ENCODE data around the gene IFI27L1. TPM values are rescaled to one million over a fixed set of nuclear protein-coding genes. Genes with fewer than 3 reads are reported as not detected.
A peak's percentile ranks its signal among the peaks of the same experiment; 100 is the strongest.

IFI27L1 gene
- total RNA-seq, 1 donor from 2014 or later = not detected

DNA sequence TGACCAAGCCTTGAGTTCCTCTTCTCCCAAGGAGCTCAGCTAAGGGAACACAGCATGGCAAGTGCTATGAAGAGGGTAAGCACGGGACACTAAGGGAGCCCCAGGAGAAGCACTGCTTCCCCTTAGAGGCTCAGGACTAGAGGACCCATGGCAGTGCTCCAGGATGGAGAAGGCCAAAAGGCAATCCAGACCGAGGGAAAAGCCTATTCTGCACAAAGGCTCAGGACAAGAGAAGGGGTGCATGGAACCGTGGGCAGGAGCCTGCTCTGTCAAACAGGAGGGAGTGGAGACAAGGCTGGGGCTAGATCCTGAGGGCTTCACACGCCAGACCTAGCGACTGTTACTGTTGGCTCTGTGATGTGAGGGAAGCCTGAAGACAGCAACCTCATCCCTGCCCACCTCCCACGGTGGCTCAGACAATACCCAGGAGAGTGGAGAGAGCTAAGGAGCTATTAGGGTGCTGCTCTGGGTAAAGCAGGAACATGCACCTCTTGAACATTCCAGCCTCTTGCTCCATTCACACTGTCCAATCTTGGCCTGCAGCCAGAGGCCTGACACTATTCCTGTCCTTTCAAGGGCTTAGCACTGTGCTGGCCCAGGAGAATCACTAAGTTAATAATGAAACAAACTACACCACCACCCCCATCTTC is 30.8 kb upstream of the IFI27L1 start:
- Histone ChIP-seq H3K9me3 (no peaks in the 10 kb centered on the region), H3K4me3 (no peak overlapping the region), H3K4me1 (no peaks in the 10 kb centered on the region), H3K27ac (no peak overlapping the region), H3K36me3 (peaks cover 91 to 99% of the 10 kb centered on the region in 2 donors), H3K27me3 (no peaks in the 10 kb centered on the region)
- TF ChIP-seq, protein P1, sequence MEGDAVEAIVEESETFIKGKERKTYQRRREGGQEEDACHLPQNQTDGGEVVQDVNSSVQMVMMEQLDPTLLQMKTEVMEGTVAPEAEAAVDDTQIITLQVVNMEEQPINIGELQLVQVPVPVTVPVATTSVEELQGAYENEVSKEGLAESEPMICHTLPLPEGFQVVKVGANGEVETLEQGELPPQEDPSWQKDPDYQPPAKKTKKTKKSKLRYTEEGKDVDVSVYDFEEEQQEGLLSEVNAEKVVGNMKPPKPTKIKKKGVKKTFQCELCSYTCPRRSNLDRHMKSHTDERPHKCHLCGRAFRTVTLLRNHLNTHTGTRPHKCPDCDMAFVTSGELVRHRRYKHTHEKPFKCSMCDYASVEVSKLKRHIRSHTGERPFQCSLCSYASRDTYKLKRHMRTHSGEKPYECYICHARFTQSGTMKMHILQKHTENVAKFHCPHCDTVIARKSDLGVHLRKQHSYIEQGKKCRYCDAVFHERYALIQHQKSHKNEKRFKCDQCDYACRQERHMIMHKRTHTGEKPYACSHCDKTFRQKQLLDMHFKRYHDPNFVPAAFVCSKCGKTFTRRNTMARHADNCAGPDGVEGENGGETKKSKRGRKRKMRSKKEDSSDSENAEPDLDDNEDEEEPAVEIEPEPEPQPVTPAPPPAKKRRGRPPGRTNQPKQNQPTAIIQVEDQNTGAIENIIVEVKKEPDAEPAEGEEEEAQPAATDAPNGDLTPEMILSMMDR (IDR thresholded peaks at IDR 0.05) = no peak
- DNase-seq (ENCODE audit: low spot score in 2 of 2) = peak in 1 of 2 donors; percentile 52
- intact Hi-C loops (cut with DNase I) = loop anchor here (5.0 kb wide), 1 partner anchor 87 kb away; no protein-coding TSS in a partner anchor

DNA sequence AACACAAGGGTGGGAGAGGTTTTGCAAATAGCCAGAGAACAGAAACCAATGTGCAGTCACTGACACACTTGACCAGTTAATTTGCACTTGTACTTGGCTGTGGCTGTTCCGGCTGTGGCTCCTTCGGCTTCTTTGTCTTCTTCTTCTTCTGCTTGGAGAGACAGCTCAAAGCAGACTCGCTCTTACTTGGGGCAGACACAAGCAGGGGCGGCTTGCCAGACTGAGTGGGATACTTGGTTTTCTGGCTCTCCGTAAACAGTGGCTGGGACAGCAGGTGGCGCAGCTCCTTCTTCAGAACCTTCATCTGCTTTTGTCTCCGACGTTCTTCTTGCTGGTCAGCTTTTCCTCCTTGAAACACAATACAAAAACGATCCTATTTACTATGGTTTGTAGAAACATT is 30.0 kb upstream of the IFI27L1 start:
- no peaks in the 10 kb centered on the region for H3K27me3 ChIP-seq
- intact Hi-C loops (cut with DNase I) = loop anchor here (5.0 kb wide), 1 partner anchor 86 kb away; no protein-coding TSS in a partner anchor
- H3K9me3 ChIP-seq = no peaks in the 10 kb centered on the region
- DNase-seq (ENCODE audit: low spot score in 2 of 2) = peak in 1 of 2 donors; percentile 58
- TF ChIP-seq, protein P1 (IDR thresholded peaks at IDR 0.05) = peak in 2 of 3 experiments; percentile 12 to 29
- H3K27ac ChIP-seq = no peak overlapping the region
- peaks cover 98 to 99% of the 10 kb centered on the region in 2 donors for H3K36me3 ChIP-seq
- H3K4me3 ChIP-seq = no peak overlapping the region
- no peaks in the 10 kb centered on the region for H3K4me1 ChIP-seq

DNA sequence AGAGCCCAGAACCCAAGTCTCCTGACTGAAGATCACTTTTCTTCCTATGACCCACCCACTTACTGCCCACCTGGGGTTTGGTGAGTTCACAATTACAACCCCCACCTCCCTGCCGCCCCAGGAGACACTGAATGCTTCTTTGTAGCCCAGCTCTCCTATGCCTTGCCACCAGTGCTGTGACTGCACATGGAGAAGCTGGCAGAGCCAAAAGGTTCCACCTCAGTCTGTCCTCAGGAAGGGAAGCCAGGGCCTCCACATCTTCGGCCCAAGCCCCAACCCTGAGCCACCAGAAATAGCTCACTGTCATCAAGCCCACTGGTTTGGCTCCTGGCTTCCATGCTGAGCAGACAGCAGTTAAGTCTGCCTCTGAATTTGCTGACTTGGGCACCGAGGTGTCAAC is 29.3 kb upstream of the IFI27L1 start:
- Histone ChIP-seq H3K9me3 (no peaks in the 10 kb centered on the region), H3K27ac (no peak overlapping the region), H3K36me3 (peaks cover 98 to 99% of the 10 kb centered on the region in 2 donors), H3K27me3 (no peaks in the 10 kb centered on the region), H3K4me1 (no peaks in the 10 kb centered on the region), H3K4me3 (no peak overlapping the region)
- DNase-seq (ENCODE audit: low spot score in 2 of 2) = peak in 1 of 2 donors; percentile 45
- intact Hi-C loops (cut with DNase I) = loop anchor here (5.0 kb wide), 1 partner anchor 86 kb away; no protein-coding TSS in a partner anchor
- TF ChIP-seq, protein P1 (IDR thresholded peaks at IDR 0.05) = no peak

DNA sequence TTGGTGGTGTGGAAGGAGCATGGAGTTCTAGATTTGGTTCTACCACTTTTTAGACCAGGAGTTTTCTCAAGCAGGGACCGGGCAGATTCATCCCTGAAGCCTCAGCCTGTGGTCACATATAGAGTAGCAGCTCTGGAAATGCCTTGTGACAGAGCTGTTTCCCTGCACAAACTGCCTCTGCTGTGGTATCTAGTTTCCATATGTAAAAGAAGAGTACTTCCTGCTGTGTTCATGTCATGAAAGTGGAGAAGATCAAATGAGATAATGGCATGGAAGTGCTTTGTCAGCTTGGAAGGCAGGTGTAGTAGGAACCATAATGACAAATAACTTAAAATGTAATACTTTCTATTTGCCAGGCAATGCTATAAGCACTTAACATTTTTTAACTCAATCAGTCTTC is 28.9 kb upstream of the IFI27L1 start:
- Histone ChIP-seq H3K4me3 (no peak overlapping the region), H3K36me3 (peaks cover 98 to 99% of the 10 kb centered on the region in 2 donors), H3K4me1 (no peaks in the 10 kb centered on the region), H3K27me3 (no peaks in the 10 kb centered on the region), H3K27ac (no peak overlapping the region), H3K9me3 (no peaks in the 10 kb centered on the region)
- TF ChIP-seq, protein P1 (IDR thresholded peaks at IDR 0.05) = no peak
- DNase-seq (ENCODE audit: low spot score in 2 of 2) = no peak
- intact Hi-C loops (cut with DNase I) = loop anchor here (5.0 kb wide), 1 partner anchor 85 kb away; no protein-coding TSS in a partner anchor

DNA sequence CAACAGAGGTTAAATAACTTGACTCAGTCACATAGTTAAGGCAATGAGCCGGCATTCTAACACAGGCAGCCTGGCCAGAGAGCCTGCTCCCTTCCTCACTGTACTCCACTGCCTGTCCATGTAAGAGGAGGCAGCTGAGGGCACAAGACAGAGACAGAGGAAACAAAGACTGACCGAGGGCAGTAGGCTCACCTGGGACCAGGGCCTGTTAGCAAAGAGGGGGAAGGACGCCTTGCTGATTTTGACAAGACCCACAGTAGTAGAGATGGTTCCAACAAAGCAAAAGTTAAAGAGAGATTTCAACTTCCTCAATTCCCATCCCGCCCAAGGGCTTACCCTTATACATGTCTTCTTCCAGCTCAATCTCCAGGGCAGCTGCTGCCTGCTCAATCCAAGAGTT is 28.4 kb upstream of the IFI27L1 start:
- intact Hi-C loops (cut with DNase I) = loop anchor here (5.0 kb wide), 1 partner anchor 85 kb away; no protein-coding TSS in a partner anchor
- H3K36me3 ChIP-seq = peaks cover 98 to 99% of the 10 kb centered on the region in 2 donors
- H3K9me3 ChIP-seq = no peaks in the 10 kb centered on the region
- TF ChIP-seq, protein P1 (IDR thresholded peaks at IDR 0.05) = no peak
- no peak overlapping the region for H3K4me3 ChIP-seq
- H3K4me1 ChIP-seq = no peaks in the 10 kb centered on the region
- H3K27me3 ChIP-seq = no peaks in the 10 kb centered on the region
- H3K27ac ChIP-seq = no peak overlapping the region
- DNase-seq (ENCODE audit: low spot score in 2 of 2) = peak in 1 of 2 donors; percentile 43

Data from ascending aorta (tissue), 2 donors.